B cell (primary cell): Measurements from ENCODE around the gene STK11. TPM values are rescaled to one million over a fixed set of nuclear protein-coding genes. Genes with fewer than 3 reads are reported as not detected.
A peak's percentile ranks its signal among the peaks of the same experiment; 100 is the strongest.

ENCODE experiments used
- ATAC-seq: fragments of 200-7000 bp; cut with Tn5 transposase; one replicate; pipeline ENCODE4 v1.10.0; 2021; ENCODE audit warnings: low read depth, mild to moderate bottlenecking, moderate number of reproducible peaks, moderate library complexity
- CTCF ChIA-PET: fragments of 350-600 bp; sonication (Branson Sonifier 250); formaldehyde crosslinking; loops from one replicate; lab custom pipeline; 2021; ENCODE audit warnings: antibody characterized with exemption, inconsistent platforms; lab: Charles Lee
- POLR2A ChIA-PET: fragments of 350-600 bp; sonication (Branson Sonifier 250); formaldehyde crosslinking; loops from one replicate; lab custom pipeline; 2021; ENCODE audit warnings: antibody characterized with exemption; lab: Charles Lee
- DNase-seq: peaks from one replicate; pipeline ENCODE4 v3.0.0; 2013
- H2AFZ ChIP-seq: 2 replicates; pipeline ENCODE4 v1.6.1; 2012; ENCODE audit warnings: mild to moderate bottlenecking, low read depth, low read length; ENCODE audit not compliant: insufficient read depth, poor library complexity, severe bottlenecking
- H3K27ac ChIP-seq, 2 donors: 1 replicate in 1 of 2; 2 replicates in 1 of 2; pipeline ENCODE4 v1.5.1; 2012 to 2013; ENCODE audit warnings: low read length in 2 of 2, mild to moderate bottlenecking in 2 of 2, moderate library complexity in 1 of 2
- H3K27me3 ChIP-seq, 4 experiments: fragments of 200-600 bp in 1 of 4; sonication (generic) in 1 of 4; replicated peaks in 1 of 4; 1 replicate in 2 of 4; 2 replicates in 2 of 4; pipeline versions ENCODE4 v1.6.1 to v1.7.0; 2013 to 2016; ENCODE audit warnings: low read length in 3 of 4, mild to moderate bottlenecking in 2 of 4, mixed read lengths in 1 of 4, moderate library complexity in 1 of 4; ENCODE audit not compliant: insufficient read depth in 4 of 4, control insufficient read depth in 3 of 4; ENCODE audit errors: control extremely low read depth in 1 of 4
- H3K36me3 ChIP-seq, 2 experiments: replicated peaks in 1 of 2; 1 replicate in 1 of 2; 2 replicates in 1 of 2; pipeline versions ENCODE4 v1.6.1 to v1.7.1; 2013; ENCODE audit warnings: low read length in 1 of 2; ENCODE audit not compliant: insufficient read depth in 2 of 2, control insufficient read depth in 1 of 2; ENCODE audit errors: control extremely low read depth in 1 of 2, extremely low read depth in 1 of 2
- H3K4me1 ChIP-seq, 2 donors: fragments of 200-600 bp in 1 of 2; sonication (generic) in 1 of 2; 1 replicate in 1 of 2; 2 replicates in 1 of 2; pipeline versions ENCODE4 v1.5.1 to v1.6.1; 2013 to 2017; ENCODE audit warnings: low read length in 2 of 2; ENCODE audit not compliant: control insufficient read depth in 2 of 2, insufficient read depth in 2 of 2
- H3K4me2 ChIP-seq: replicated peaks from 2 replicates; pipeline ENCODE3; 2012; ENCODE audit warnings: mild to moderate bottlenecking, low read depth, low read length; ENCODE audit not compliant: poor library complexity, severe bottlenecking
- H3K4me3 ChIP-seq, 5 experiments: fragments of 200-600 bp in 1 of 5; sonication (generic) in 1 of 5; 1 replicate in 3 of 5; 2 replicates in 2 of 5; pipeline versions ENCODE4 v1.5.1 to v1.7.0; 2011 to 2016; ENCODE audit warnings: low read length in 4 of 5, mild to moderate bottlenecking in 4 of 5, low read depth in 2 of 5, control low read depth in 1 of 5, moderate library complexity in 1 of 5; ENCODE audit not compliant: insufficient read depth in 1 of 5; ENCODE audit errors: control extremely low read depth in 1 of 5, extremely low read depth in 1 of 5
- H3K79me2 ChIP-seq: fragments of 200-600 bp; sonication (generic); one replicate; pipeline ENCODE4 v1.6.0; 2016; ENCODE audit warnings: low read length; ENCODE audit not compliant: control insufficient read depth, insufficient read depth
- H3K9ac ChIP-seq: fragments of 200-600 bp; sonication (generic); 2 replicates; pipeline ENCODE4 v1.6.1; 2017; ENCODE audit warnings: mild to moderate bottlenecking, low read length, moderate library complexity
- H3K9me3 ChIP-seq, 3 donors: one replicate each; pipeline versions ENCODE4 v1.6.1 to v1.7.1; 2013; ENCODE audit warnings: low read length in 2 of 3; ENCODE audit not compliant: control insufficient read depth in 2 of 3, insufficient read depth in 1 of 3; ENCODE audit errors: control extremely low read depth in 1 of 3
- H4K20me1 ChIP-seq: 2 replicates; pipeline ENCODE4 v1.6.0; 2012; ENCODE audit warnings: mild to moderate bottlenecking, low read length; ENCODE audit not compliant: insufficient read depth, control insufficient read depth, poor library complexity, severe bottlenecking
- H3K27ac Mint-ChIP-seq: one replicate; pipeline ENCODE4 v1.8.0; 2021; ENCODE audit warnings: mixed read lengths
- H3K27me3 Mint-ChIP-seq: one replicate; pipeline ENCODE4 v1.8.0; 2021; ENCODE audit warnings: mixed read lengths
- H3K4me1 Mint-ChIP-seq: one replicate; pipeline ENCODE4 v1.8.0; 2021; ENCODE audit warnings: mixed read lengths
- H3K4me3 Mint-ChIP-seq: one replicate; pipeline ENCODE4 v1.8.0; 2021; ENCODE audit warnings: mixed read lengths
- H3K9me3 Mint-ChIP-seq: one replicate; pipeline ENCODE4 v1.8.0; 2022; ENCODE audit warnings: mixed read lengths; ENCODE audit not compliant: insufficient read depth
- EZH2 ChIP-seq: IDR thresholded peaks from 2 replicates; pipeline ENCODE4 v1.6.1; 2012; ENCODE audit warnings: borderline replicate concordance, low read depth, mild to moderate bottlenecking, moderate library complexity, low read length; ENCODE audit not compliant: insufficient read depth, poor library complexity, severe bottlenecking
- WGBS: methylation state at CpG from one replicate; pipeline ENCODE4 v1.1.5; 2013; ENCODE audit warnings: missing lambda C conversion rate; ENCODE audit not compliant: insufficient coverage; 5-methylcytosine and 5-hydroxymethylcytosine counted together
- intact Hi-C: fragments of 100-400 bp; cut with micrococcal nuclease; formaldehyde crosslinking; loops from one replicate; pipeline ENCODE4 v1.10.0; 2022
- polyA plus RNA-seq: library from polyadenylated mRNA; depleted of rRNA; stranded (reverse); fragments of >200 nt; gene quantifications from 2 replicates; pipeline ENCODE4 v1.2.3, GENCODE V29; 2012
- total RNA-seq, 2 donors: library from RNA; stranded (reverse); fragments of 120-200 nt in 1 of 2; gene quantifications; 1 replicate in 1 of 2; 2 replicates in 1 of 2; pipeline versions ENCODE4 v1.2.3 to v1.2.4, GENCODE V29; 2013 to 2022
- TF ChIP-seq, protein P1 (sequence below): fragments of 200-600 bp; IDR thresholded peaks from one replicate; pipeline ENCODE4 v1.8.0; 2022; ENCODE audit warnings: antibody characterized with exemption, mild to moderate bottlenecking

The STK11 gene
- total and polyA plus RNA-seq, 2 donors (not counting 1 experiment from before 2014, with no cell fraction given): 87.9 to 89.9 TPM

DNA sequence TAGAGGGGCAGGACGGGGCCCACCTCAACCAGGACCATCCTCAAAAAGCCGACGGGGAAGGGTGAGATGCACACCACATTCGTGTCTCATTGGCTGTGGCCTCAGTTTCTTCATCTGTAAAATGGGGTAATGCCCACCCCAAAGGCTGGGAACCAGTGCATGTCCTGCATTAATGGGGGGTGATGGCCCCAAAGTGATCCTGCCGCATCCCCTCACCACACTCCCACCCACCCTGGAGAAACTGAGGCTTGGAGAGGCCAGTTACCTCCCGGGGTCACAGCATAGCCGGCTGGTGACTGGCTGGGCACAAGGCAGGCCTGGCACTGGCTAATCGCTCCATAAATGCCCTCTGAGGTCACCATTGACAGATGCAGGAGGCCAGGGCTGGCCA lies 42.2 kb downstream of the STK11 start:
- peak overlapping the region; percentile 88 for H3K9ac ChIP-seq
- Mint-ChIP-seq H3K27ac (peak overlapping the region; percentile 53), H3K4me1 (peaks cover 25% of the 10 kb centered on the region), H3K4me3 (peak overlapping the region; percentile 41), H3K9me3 (no peaks in the 10 kb centered on the region), H3K27me3 (no peaks in the 10 kb centered on the region)
- no peaks in the 10 kb centered on the region for H3K27me3 ChIP-seq
- peak overlapping the region in 4 of 5 experiments; percentile 41 to 71 (median 62) for H3K4me3 ChIP-seq
- no peaks in the 10 kb centered on the region for H3K9me3 ChIP-seq
- H3K79me2 ChIP-seq: peaks cover 37% of the 10 kb centered on the region
- TF ChIP-seq, protein P1, sequence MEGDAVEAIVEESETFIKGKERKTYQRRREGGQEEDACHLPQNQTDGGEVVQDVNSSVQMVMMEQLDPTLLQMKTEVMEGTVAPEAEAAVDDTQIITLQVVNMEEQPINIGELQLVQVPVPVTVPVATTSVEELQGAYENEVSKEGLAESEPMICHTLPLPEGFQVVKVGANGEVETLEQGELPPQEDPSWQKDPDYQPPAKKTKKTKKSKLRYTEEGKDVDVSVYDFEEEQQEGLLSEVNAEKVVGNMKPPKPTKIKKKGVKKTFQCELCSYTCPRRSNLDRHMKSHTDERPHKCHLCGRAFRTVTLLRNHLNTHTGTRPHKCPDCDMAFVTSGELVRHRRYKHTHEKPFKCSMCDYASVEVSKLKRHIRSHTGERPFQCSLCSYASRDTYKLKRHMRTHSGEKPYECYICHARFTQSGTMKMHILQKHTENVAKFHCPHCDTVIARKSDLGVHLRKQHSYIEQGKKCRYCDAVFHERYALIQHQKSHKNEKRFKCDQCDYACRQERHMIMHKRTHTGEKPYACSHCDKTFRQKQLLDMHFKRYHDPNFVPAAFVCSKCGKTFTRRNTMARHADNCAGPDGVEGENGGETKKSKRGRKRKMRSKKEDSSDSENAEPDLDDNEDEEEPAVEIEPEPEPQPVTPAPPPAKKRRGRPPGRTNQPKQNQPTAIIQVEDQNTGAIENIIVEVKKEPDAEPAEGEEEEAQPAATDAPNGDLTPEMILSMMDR: no peak
- TF ChIP-seq EZH2: no peak
- H2AFZ ChIP-seq: no peak overlapping the region
- ChIA-PET CTCF (interaction anchor here (8.0 kb wide), 1 partner anchor 17 kb away, joined by 658 read pairs; the partner anchor contains the start of gene CIRBP), POLR2A (interaction anchor here (7.8 kb wide), 1 partner anchor 17 kb away, joined by 402 read pairs; the partner anchor contains the start of gene CIRBP)
- no peak for DNase-seq
- intact Hi-C loops: loop anchor here (10.0 kb wide), 3 partner anchors 223 to 1937 kb away; partner anchors contain the start of genes CNN2, NCLN, RNU6-2 and TMEM259
- peaks cover 24 to 52% of the 10 kb centered on the region in 2 donors for H3K4me1 ChIP-seq
- 61% methylated on average over 5 of the region's 8 CpGs for WGBS
- H3K27ac ChIP-seq: peak overlapping the region; percentile 84 to 90
- peak overlapping the region; percentile 99 for H3K4me2 ChIP-seq
- peaks cover 0 to 10% of the 10 kb centered on the region in 2 experiments for H3K36me3 ChIP-seq
- H4K20me1 ChIP-seq: peaks cover 37% of the 10 kb centered on the region
- ATAC-seq: no peak

DNA sequence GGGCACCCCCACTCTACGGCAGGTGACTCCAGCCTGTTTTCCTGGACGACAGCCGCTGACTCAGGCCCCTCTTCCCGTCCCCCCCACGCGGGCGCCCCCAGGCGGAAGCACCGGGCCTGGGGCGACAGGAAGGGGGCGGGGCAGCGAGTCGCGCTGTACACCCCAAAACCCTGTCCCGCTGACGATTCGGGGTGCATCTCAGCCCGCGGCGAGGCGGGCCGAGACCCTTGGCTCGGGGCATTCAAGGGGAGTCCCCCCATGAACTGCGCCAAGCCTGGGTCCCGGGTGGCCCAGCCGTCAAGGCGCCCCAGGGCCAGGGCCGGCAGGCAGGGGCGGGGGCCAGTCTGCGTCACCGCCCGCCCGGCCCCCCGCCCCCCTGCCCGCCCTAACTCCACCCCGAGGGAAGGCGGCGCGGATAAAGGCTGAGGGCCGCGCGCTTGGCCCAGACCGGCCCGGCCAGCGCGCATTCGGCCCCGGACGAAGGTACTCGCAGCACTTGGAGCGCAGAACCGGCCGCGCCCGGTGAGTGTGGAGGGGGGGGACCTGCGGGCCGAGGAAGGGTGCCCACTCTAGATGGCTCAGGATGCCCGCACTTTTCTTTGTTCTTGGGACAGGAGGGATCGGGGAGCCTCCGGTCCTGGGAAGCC lies 42.7 kb downstream of the STK11 start, which contains the start of gene MIDN:
Gene MIDN, plus strand, starts transcription at position 445 of the 647 bp plus-strand sequence. CDS start 1,714 bp downstream, outside the sequence.
- CTCF ChIA-PET: interaction anchor here (2.3 kb wide), 1 partner anchor 19 kb away, joined by 31 read pairs; no protein-coding TSS in a partner anchor
- peaks cover 39% of the 10 kb centered on the region for H3K79me2 ChIP-seq
- Mint-ChIP-seq H3K4me1 (peaks cover 25% of the 10 kb centered on the region), H3K4me3 (peak within 1 kb of the TSS; percentile 86), H3K27me3 (no peaks in the 10 kb centered on the region), H3K9me3 (no peaks in the 10 kb centered on the region), H3K27ac (peak within 1 kb of the TSS; percentile 91)
- peak within 1 kb of the TSS; percentile 64 for H2AFZ ChIP-seq
- H3K36me3 ChIP-seq: peaks cover 0 to 11% of the 10 kb centered on the region in 2 experiments
- H3K4me2 ChIP-seq: peak within 1 kb of the TSS; percentile 99
- ATAC-seq: peak; percentile 7
- H3K27ac ChIP-seq: peak within 1 kb of the TSS; percentile 84 to 94
- H3K27me3 ChIP-seq: no peaks in the 10 kb centered on the region
- H3K4me3 ChIP-seq: peak within 1 kb of the TSS in 4 of 5 experiments; percentile 62 to 95 (median 67)
- POLR2A ChIA-PET: interaction anchor here (0.6 to 2.5 kb wide), 4 partner anchors 11 to 21 kb away, joined by 3 to 33 read pairs (median 6); partner anchors contain the start of gene CIRBP
- WGBS: under 1% methylated on average over 47 of the region's 60 CpGs
- peaks cover 26 to 56% of the 10 kb centered on the region in 2 donors for H3K4me1 ChIP-seq
- TF ChIP-seq, protein P1: peak; percentile 35
- no peak for TF ChIP-seq EZH2
- intact Hi-C loops: loop anchor here (10.0 kb wide), 3 partner anchors 223 to 1937 kb away; partner anchors contain the start of genes CNN2, NCLN, RNU6-2 and TMEM259
- peak within 1 kb of the TSS; percentile 88 for H3K9ac ChIP-seq
- no peaks in the 10 kb centered on the region for H3K9me3 ChIP-seq
- DNase-seq: peak; percentile 87
- H4K20me1 ChIP-seq: peaks cover 42% of the 10 kb centered on the region
